Dermis microvascular lymphatic vessel endothelial cell (primary cell): ENCODE results near the gene ATG4B. TPM values are rescaled to one million over a fixed set of nuclear protein-coding genes. Genes with fewer than 3 reads are reported as not detected.

Experiments
- total RNA-seq: library from RNA; depleted of rRNA; stranded (reverse); fragments of >200 nt; gene quantifications from 2 replicates; pipeline ENCODE4 v1.2.1, GENCODE V29; 2014

Gene ATG4B
- total RNA-seq, 1 donor from 2014 or later, result 32.6 TPM

Other genes with a start within 250 kb of the ATG4B start
- gene STK25, start 129.1 kb upstream of the ATG4B start, total RNA-seq, result 276 and 296 TPM in 2 replicates
- gene BOK, start 78.9 kb upstream of the ATG4B start, total RNA-seq, result 32.0 and 71.7 TPM in 2 replicates
- gene THAP4, start 535 bp upstream of the ATG4B start, total RNA-seq, result 36.5 and 44.8 TPM in 2 replicates
- 30.0 and 45.7 TPM in 2 replicates for gene DTYMK, start 49.1 kb downstream of the ATG4B start, total RNA-seq
- gene ING5, start 64.3 kb downstream of the ATG4B start, total RNA-seq, result 16.7 and 27.4 TPM in 2 replicates
- 10.9 and 15.0 TPM in 2 replicates for gene D2HGDH, start 96.9 kb downstream of the ATG4B start, total RNA-seq
- not detected in 2 replicates for gene GAL3ST2, start 139.1 kb downstream of the ATG4B start, total RNA-seq
- gene NEU4, start 171.5 kb downstream of the ATG4B start, total RNA-seq, result 0.13 TPM in 1 of 2 replicates, not detected in the other
- gene PDCD1, start 221.2 kb downstream of the ATG4B start, total RNA-seq, result under 0.01 TPM in 1 of 2 replicates, not detected in the other
- not detected in 2 replicates for gene RTP5, start 232.0 kb downstream of the ATG4B start, total RNA-seq